HCT116 (cell line): ENCODE measurements around the gene LMBR1. TPM values are rescaled to one million over a fixed set of nuclear protein-coding genes. Genes with fewer than 3 reads are reported as not detected.

Source experiments
- ATAC-seq: fragments of 200-7000 bp; cut with Tn5 transposase; 2 replicates; pipeline ENCODE4 v1.9.1; 2020; ENCODE audit warnings: mild to moderate bottlenecking, moderate library complexity
- BruUV-seq: library from RNA; stranded (reverse); fragments of 400-500 nt; replicated peaks from 2 replicates; lab custom pipeline; 2021; lab: Mats Ljungman, UMichigan
- CTCF ChIA-PET: fragments of 300-600 bp; sonication (Branson Sonifier 250); formaldehyde crosslinking; loops from one replicate; lab custom pipeline; 2021; ENCODE audit warnings: antibody characterized with exemption; lab: Charles Lee
- POLR2A ChIA-PET: fragments of 300-600, 350-600 bp; sonication (Branson Sonifier 250); formaldehyde crosslinking; loops from one replicate; lab custom pipeline; 2021; ENCODE audit warnings: antibody characterized with exemption; lab: Charles Lee
- RAD21 ChIA-PET, 2 experiments: fragments of 300-600 bp; sonication (Branson Sonifier 250); formaldehyde crosslinking; loops; one replicate each; lab custom pipeline; 2023; ENCODE audit warnings: low total read pairs in 2 of 2; ENCODE audit not compliant: uncharacterized antibody in 2 of 2, unreplicated experiment in 2 of 2, low non-redundant PET in 1 of 2; lab: Charles Lee
- DNase-seq: peaks from one replicate; pipeline ENCODE4 v3.0.0-alpha.2; 2010; ENCODE audit warnings: low read depth, low spot score
- H2AFZ ChIP-seq: fragments of 200-600 bp; shearing (Covaris generic), sonication (generic); 2 replicates; pipeline ENCODE4 v1.6.1; 2017; ENCODE audit warnings: low read depth, mixed run types, mixed read lengths, antibody characterized with exemption, low read length; ENCODE audit not compliant: poor library complexity, severe bottlenecking
- H3K27ac ChIP-seq: 2 replicates; pipeline ENCODE4 v1.5.1; 2012; ENCODE audit warnings: low read depth, low read length
- H3K27me3 ChIP-seq: fragments of 200-600 bp; sonication (generic); 2 replicates; pipeline ENCODE4 v1.6.1; 2016; ENCODE audit warnings: mixed run types, low read length, mixed read lengths; ENCODE audit not compliant: insufficient read depth
- H3K36me3 ChIP-seq, 2 experiments: fragments of 200-500 bp in 1 of 2; fragments of 200-600 bp in 1 of 2; sonication (Bioruptor generic) in 1 of 2; sonication (generic) in 1 of 2; 2 replicates each; pipeline versions ENCODE4 v1.5.1 to v1.6.1; 2014 to 2016; ENCODE audit warnings: low read length in 2 of 2, inconsistent platforms in 1 of 2, mixed read lengths in 1 of 2, mixed run types in 1 of 2; ENCODE audit not compliant: insufficient read depth in 2 of 2, control insufficient read depth in 1 of 2
- H3K4me1 ChIP-seq, 2 experiments: fragments of 200-600 bp in 1 of 2; sonication (generic) in 1 of 2; 2 replicates each; pipeline versions ENCODE4 v1.5.1 to v1.6.1; 2012 to 2017; ENCODE audit warnings: low read length in 2 of 2, inconsistent platforms in 1 of 2, mild to moderate bottlenecking in 1 of 2, mixed read lengths in 1 of 2, mixed run types in 1 of 2, moderate library complexity in 1 of 2; ENCODE audit not compliant: insufficient read depth in 2 of 2, control insufficient read depth in 1 of 2
- H3K4me2 ChIP-seq: fragments of 200-600 bp; sonication (generic); 2 replicates; pipeline ENCODE4 v1.6.1; 2017; ENCODE audit warnings: mixed run types, low read length, mixed read lengths
- H3K4me3 ChIP-seq, 2 experiments: fragments of 200-600 bp in 1 of 2; sonication (generic) in 1 of 2; replicated peaks in 1 of 2; 2 replicates each; pipeline ENCODE4 v1.5.1; 2011 to 2016; ENCODE audit warnings: low read length in 2 of 2, control low read depth in 1 of 2, low read depth in 1 of 2, mild to moderate bottlenecking in 1 of 2, mixed read lengths in 1 of 2, mixed run types in 1 of 2
- H3K79me2 ChIP-seq: fragments of 200-600 bp; sonication (generic); 2 replicates; pipeline ENCODE4 v1.6.1; 2017; ENCODE audit warnings: mild to moderate bottlenecking, mixed run types, low read length, moderate library complexity, mixed read lengths; ENCODE audit not compliant: insufficient read depth
- H3K9ac ChIP-seq: fragments of 200-600 bp; sonication (generic); 2 replicates; pipeline ENCODE4 v1.6.1; 2016; ENCODE audit warnings: low read length, mixed read lengths
- H3K9me2 ChIP-seq: fragments of 200-600 bp; sonication (generic), shearing (Covaris generic); 2 replicates; pipeline ENCODE4 v1.6.1; 2017; ENCODE audit warnings: mixed run types, mild to moderate bottlenecking, moderate library complexity; ENCODE audit not compliant: insufficient read depth
- H3K9me3 ChIP-seq, 2 experiments: fragments of 200-500 bp in 1 of 2; fragments of 200-600 bp in 1 of 2; sonication (Bioruptor generic) in 1 of 2; sonication (generic) in 1 of 2; 2 replicates each; pipeline ENCODE4 v1.6.1; 2014 to 2017; ENCODE audit warnings: low read length in 2 of 2, mixed read lengths in 2 of 2, inconsistent platforms in 1 of 2, low read depth in 1 of 2, mild to moderate bottlenecking in 1 of 2, mixed run types in 1 of 2, moderate library complexity in 1 of 2; ENCODE audit not compliant: control insufficient read depth in 1 of 2, insufficient read depth in 1 of 2
- H4K20me1 ChIP-seq: fragments of 200-600 bp; sonication (generic), shearing (Covaris generic); 2 replicates; pipeline ENCODE4 v1.6.1; 2017; ENCODE audit warnings: mixed run types, mild to moderate bottlenecking, moderate library complexity; ENCODE audit not compliant: insufficient read depth
- CBX3 ChIP-seq: IDR thresholded peaks from 2 replicates; pipeline ENCODE4 v1.6.1; 2012; ENCODE audit warnings: low read depth
- CEBPB ChIP-seq: IDR thresholded peaks from 2 replicates; pipeline ENCODE4 v1.6.1; 2012; ENCODE audit warnings: low read depth
- EZH2 ChIP-seq: fragments of 200-600 bp; sonication (generic); IDR thresholded peaks from 2 replicates; pipeline ENCODE4 v1.6.1; 2017; ENCODE audit warnings: antibody characterized with exemption, mixed run types
- POLR2AphosphoS5 ChIP-seq: IDR thresholded peaks from 2 replicates; pipeline ENCODE4 v1.6.1; 2011; ENCODE audit warnings: mild to moderate bottlenecking, low read depth, low read length, moderate library complexity
- SIN3A ChIP-seq: IDR thresholded peaks from 2 replicates; pipeline ENCODE4 v1.6.1; 2012; ENCODE audit warnings: low read depth
- SP1 ChIP-seq: IDR thresholded peaks from 2 replicates; pipeline ENCODE4 v1.6.1; 2012; ENCODE audit warnings: low read depth
- SRF ChIP-seq: IDR thresholded peaks from 2 replicates; pipeline ENCODE4 v1.6.1; 2012; ENCODE audit warnings: low read depth
- TCF7L2 ChIP-seq: IDR thresholded peaks from 2 replicates; pipeline ENCODE4 v1.7.0; 2011; ENCODE audit warnings: borderline replicate concordance, inconsistent platforms; ENCODE audit not compliant: insufficient read depth, insufficient read length; ENCODE audit errors: extremely low read depth
- YY1 ChIP-seq: IDR thresholded peaks from 2 replicates; pipeline ENCODE4 v1.6.1; 2011; ENCODE audit warnings: low read length, low read depth, moderate library complexity, mild to moderate bottlenecking; ENCODE audit not compliant: insufficient replicate concordance; ENCODE audit errors: extremely low read depth
- ZFX ChIP-seq: fragments of 450-650 bp; IDR thresholded peaks from 2 replicates; pipeline ENCODE4 v1.6.1; 2017
- ZNF274 ChIP-seq: fragments of 200-500 bp; sonication (Bioruptor generic); IDR thresholded peaks from 2 replicates; pipeline ENCODE4 v1.6.1; 2014; ENCODE audit warnings: mild to moderate bottlenecking, low read depth, low read length, inconsistent platforms
- intact Hi-C: fragments of 100-400 bp; cut with micrococcal nuclease; formaldehyde crosslinking; loops from 2 replicates; pipeline ENCODE4 v1.10.0; 2022
- total RNA-seq: library from RNA; stranded (reverse); gene quantifications from one replicate; pipeline ENCODE4 v1.2.1, GENCODE V29; 2021; ENCODE audit not compliant: unreplicated experiment
- TF ChIP-seq, protein P1 (sequence below): IDR thresholded peaks from 2 replicates; pipeline ENCODE4 v1.6.1; 2012; ENCODE audit warnings: low read depth
- TF ChIP-seq, protein P2 (sequence below): IDR thresholded peaks from 2 replicates; pipeline ENCODE4 v1.6.1; 2012

Gene LMBR1
- total RNA-seq, 1 experiment from 2014 or later: 84.0 TPM

- no peak overlapping the region for H3K4me3 ChIP-seq
- H2AFZ ChIP-seq: no peak overlapping the region
- intact Hi-C loops: no loop called here
- H3K36me3 ChIP-seq: no peaks in the 10 kb centered on the region
- no peak for DNase-seq
- no peaks in the 10 kb centered on the region for H3K9me3 ChIP-seq
- RAD21 ChIA-PET: no interaction called here
- BruUV-seq: no TSS peak
- no peaks in the 10 kb centered on the region for H3K79me2 ChIP-seq
- H3K9ac ChIP-seq: no peak overlapping the region
- H3K9me2 ChIP-seq: no peaks in the 10 kb centered on the region
- H3K4me1 ChIP-seq: no peaks in the 10 kb centered on the region
- no peak overlapping the region for H3K4me2 ChIP-seq
- no peak for ATAC-seq
- CTCF ChIA-PET: no interaction called here
- no peak overlapping the region for H3K27ac ChIP-seq
- POLR2A ChIA-PET: no interaction called here
- TF ChIP-seq, protein P1, sequence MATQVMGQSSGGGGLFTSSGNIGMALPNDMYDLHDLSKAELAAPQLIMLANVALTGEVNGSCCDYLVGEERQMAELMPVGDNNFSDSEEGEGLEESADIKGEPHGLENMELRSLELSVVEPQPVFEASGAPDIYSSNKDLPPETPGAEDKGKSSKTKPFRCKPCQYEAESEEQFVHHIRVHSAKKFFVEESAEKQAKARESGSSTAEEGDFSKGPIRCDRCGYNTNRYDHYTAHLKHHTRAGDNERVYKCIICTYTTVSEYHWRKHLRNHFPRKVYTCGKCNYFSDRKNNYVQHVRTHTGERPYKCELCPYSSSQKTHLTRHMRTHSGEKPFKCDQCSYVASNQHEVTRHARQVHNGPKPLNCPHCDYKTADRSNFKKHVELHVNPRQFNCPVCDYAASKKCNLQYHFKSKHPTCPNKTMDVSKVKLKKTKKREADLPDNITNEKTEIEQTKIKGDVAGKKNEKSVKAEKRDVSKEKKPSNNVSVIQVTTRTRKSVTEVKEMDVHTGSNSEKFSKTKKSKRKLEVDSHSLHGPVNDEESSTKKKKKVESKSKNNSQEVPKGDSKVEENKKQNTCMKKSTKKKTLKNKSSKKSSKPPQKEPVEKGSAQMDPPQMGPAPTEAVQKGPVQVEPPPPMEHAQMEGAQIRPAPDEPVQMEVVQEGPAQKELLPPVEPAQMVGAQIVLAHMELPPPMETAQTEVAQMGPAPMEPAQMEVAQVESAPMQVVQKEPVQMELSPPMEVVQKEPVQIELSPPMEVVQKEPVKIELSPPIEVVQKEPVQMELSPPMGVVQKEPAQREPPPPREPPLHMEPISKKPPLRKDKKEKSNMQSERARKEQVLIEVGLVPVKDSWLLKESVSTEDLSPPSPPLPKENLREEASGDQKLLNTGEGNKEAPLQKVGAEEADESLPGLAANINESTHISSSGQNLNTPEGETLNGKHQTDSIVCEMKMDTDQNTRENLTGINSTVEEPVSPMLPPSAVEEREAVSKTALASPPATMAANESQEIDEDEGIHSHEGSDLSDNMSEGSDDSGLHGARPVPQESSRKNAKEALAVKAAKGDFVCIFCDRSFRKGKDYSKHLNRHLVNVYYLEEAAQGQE: no peak
- TF ChIP-seq TCF7L2 (no peak), YY1 (no peak)
- H4K20me1 ChIP-seq: no peaks in the 10 kb centered on the region
- H3K27me3 ChIP-seq: no peaks in the 10 kb centered on the region
Observed at GRCh38 chr7:156668130-156668741, 224.7 kb downstream of the LMBR1 start.

DNA sequence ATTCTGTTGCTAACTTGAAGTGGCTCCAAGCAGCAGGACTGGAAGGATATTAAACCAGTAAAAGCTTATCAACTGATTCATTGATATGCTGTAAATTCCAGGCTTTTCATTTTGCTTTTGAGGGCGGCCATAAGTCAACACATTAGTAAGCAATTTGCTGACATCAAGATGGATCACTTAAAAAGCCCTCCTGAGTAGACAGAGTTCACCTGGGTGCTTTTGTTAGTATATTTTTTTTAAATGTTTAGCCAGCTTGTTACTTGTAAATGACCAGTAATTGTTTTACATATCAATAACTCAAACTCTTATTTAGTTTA lies 225.9 kb downstream of the LMBR1 start:
- Histone ChIP-seq H3K36me3 (no peaks in the 10 kb centered on the region), H3K4me2 (no peak overlapping the region), H3K9me2 (no peaks in the 10 kb centered on the region), H3K9ac (no peak overlapping the region), H4K20me1 (no peaks in the 10 kb centered on the region), H3K27me3 (no peaks in the 10 kb centered on the region), H3K27ac (no peak overlapping the region), H3K4me1 (no peaks in the 10 kb centered on the region), H2AFZ (no peak overlapping the region), H3K9me3 (no peaks in the 10 kb centered on the region), H3K4me3 (no peak overlapping the region), H3K79me2 (no peaks in the 10 kb centered on the region)
- CTCF ChIA-PET: no interaction called here
- RAD21 ChIA-PET: no interaction called here
- ATAC-seq (no peak), DNase-seq (no peak)
- BruUV-seq: no TSS peak
- intact Hi-C loops: no loop called here
- POLR2A ChIA-PET: no interaction called here
- TF ChIP-seq EZH2 (no peak), ZFX (no peak), CEBPB (no peak), POLR2AphosphoS5 (no peak), YY1 (no peak), CBX3 (no peak), SP1 (no peak), SIN3A (no peak), ZNF274 (no peak), SRF (no peak), TCF7L2 (no peak)
- TF ChIP-seq, protein P2, sequence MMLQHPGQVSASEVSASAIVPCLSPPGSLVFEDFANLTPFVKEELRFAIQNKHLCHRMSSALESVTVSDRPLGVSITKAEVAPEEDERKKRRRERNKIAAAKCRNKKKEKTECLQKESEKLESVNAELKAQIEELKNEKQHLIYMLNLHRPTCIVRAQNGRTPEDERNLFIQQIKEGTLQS: no peak
- TF ChIP-seq, protein P1: no peak
